Stimulated activated CD4-positive, alpha-beta T cell treated with anti-CD3 and anti-CD28 coated beads, Interleukin-15, amount 100 ng/mL, for 48 hours (primary cell): ENCODE results near the gene EIF4G3.
"Not testable (repeated sequence)": the region's sequence is repeated elsewhere in the genome, so short reads cannot be mapped to it uniquely, and the experiment has no call there.

ENCODE experiments used
- DNase-seq, 2 donors: peaks; one replicate each; pipeline ENCODE4 v3.0.0-alpha.2; 2020; ENCODE audit warnings: low read depth in 2 of 2

The EIF4G3 gene

DNA sequence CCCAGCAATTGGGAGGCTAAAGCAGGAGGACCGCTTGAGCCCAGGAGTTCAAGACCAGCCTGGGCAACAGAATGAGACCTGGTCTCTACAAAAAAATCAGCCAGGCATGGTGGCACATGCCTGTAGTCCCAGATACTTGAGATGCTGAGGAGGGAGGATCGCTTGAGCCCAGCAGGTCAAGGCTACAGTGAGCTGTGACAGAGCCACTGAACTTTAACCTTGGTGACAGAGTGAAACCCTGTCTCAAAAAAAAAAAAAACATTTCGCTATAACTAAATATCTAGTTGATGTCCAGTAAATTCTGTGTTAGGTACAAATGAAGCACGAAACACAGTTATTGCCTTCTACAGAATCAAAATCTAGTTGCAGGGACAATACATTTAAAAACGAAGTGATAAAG, 293.9 kb downstream of the EIF4G3 start:
- no peak for DNase-seq

DNA sequence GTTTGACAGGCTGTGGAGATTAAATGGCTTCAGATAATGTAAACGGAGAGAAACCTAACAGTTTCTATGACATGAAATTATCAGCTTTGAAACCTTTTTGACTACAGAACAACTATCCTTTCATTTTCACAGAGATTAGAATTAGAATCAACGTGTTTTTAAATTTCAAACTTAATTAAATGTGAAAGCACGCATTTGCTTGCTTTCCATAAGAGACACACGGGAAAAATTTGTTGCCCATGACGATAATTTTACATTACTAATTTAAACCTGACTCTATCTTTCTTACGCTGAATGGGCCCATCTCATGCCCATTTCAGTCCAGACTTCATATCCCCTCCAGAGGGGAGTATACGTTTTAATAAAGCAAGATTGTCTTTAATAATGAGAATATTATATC, 297.9 kb downstream of the EIF4G3 start:
- no peak for DNase-seq

DNA sequence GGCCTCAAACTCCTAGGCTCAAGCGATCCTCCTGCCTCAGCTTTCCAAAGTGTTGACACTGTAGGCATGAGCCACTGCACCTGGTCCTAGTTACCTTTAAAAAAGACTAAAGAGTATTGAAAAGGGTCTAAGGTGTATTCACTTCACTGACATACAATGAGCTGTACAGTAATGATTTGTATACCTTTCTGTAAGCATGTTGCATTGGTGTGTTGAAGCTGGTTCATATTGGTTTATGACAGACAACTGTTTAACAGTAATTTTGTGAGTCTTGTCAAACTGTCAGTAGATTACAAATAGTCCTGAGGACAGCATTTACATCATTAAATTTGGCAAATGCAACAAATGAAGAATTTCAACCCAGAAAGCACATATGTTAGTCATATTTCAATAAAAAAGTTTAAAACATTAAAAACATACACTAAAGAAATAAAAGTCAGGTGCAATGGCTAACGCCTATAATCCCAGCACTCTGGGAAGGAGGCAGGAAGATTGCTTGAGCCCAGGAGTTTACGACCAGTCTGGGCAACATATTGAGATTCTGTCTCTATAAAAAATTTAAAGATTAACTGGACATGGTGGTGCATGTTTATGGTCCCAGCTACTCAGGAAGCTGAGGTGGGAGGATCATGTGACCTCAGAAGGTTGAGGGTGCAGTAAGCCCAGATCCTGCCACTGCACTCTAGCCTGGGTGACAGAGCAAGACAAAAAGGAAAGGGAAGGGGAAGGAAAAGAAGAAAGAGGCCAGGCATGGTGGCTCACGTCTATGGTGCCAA, 301.3 kb downstream of the EIF4G3 start:
- no peak for DNase-seq

DNA sequence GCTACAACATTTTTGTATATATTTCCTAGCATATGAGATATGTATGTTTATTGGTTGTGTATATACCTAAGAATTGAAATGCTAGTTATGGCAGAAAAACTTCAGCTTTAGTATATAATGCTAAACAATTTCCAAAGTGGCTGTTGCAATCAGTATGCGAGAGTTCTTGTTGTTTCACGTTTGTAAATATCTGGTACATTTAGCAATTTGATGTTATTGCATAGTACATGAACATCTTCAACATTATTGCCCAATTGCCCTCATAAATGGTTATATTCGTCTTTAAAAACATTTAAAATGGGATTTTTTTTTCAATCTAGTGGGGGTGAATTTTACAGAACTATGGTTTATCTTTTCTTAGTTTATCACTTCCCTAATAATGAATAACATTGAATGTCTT, 303.4 kb downstream of the EIF4G3 start:
- DNase-seq: no peak

DNA sequence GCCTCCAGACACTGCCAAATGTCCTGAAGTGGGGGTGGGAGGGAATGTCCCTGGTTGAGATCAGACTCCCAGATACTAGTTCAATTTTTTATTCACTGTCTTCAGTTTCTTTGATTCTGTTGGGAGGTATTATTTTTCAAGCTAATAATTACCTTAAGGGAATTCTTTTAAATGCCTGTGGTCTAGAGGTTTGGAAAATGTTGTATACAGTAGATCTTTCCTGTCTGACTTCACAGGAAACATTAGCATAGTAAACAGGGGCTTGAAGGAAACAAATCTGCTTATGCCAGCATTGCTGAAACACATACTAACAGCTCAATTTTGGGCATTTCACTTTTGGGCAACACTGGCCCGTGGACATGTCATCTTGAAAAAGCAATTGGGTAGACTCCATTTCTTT, 305.3 kb downstream of the EIF4G3 start:
- DNase-seq: no peak

DNA sequence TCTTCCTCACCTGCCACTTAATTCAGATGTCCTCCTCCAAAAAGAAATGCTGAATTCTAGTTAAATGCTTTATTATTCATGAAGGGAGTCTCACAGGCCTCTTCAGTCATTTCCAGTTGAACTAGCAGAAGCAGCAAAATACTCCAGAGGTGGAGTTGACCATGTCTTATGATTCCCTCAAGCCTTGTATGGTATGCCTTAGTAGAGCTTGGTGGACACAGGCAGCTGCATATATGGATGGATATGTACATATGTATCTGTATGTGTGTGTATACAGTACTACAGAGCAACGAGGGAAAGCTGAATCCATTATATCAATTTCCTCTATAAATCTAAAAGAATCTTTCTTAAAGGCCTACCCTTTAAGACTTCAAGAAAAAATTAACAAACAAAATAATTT, 306.0 kb downstream of the EIF4G3 start:
- no peak for DNase-seq

DNA sequence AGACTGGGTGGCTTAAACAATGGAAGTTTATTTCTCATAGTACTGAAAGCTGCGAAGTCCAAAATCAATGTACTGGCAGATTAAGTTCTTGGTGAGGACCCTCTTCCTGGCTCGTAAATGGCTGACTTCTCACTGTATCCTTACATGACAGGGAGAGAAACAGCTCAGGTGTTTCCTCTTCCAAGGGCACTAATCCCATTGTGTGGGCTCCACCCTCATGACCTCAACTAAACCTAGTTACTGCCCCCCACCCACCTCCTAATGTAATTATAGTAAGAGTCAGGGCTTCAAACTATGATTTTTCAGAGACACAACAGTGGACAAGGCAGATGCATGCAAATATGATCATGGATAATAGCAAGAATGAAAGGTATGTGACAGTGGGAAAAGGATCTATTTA, 308.4 kb downstream of the EIF4G3 start:
- DNase-seq: no peak

DNA sequence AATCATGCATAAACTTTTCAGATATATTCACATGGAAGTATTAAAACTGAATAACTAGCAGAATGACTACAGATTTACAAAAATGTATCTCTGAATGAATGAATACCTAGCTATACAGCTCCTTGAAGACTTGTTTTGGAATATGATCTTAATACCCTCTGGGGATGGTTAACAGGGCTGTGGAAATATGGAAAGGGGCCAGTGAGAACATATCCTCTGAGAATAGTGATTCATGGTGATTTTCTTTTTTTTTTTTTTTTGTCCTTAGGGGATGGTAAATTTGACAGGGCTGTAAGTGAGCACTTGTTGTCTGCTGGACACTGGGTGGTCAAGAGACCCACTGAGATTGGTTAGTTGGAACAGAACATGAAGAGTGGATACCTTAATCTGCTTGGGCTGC, 308.9 kb downstream of the EIF4G3 start:
- DNase-seq: no peak

DNA sequence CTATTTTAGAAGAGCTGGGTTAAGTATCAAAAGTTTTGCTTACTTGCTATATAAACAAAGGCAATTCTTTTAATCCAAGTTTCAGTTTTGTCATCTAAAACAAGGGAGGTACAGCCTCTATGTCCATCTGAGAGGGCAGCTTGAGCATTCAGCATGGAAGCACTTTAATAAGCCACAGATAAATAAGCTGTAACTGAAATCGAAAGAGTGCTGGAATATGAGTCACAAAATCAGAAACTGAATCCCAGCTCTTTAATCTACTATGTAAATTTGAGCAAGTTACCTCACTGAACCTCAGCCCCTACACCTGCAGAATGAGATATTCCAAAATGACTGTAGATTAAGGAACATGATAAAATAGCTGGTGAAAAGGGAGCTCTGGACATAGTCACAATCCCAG, 309.6 kb downstream of the EIF4G3 start:
- DNase-seq: no peak

DNA sequence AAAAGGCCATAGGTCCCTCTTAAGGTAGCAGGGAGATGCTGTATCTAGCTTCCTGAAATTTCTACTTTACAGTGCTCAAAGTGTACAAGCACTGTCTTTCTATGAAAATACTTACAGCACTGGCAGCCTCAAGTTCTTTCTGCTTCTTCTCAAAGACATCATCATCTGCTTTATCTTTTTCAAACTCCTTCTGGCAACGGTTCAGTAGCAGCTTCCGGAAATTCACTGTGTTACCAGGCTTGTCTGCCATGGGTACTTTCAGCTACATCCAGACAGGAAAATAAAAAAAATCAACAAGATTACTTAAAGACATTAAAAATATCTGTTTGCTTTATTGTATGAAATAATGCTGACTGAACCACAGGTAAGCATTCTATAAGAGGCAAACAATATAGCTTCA, 311.7 kb downstream of the EIF4G3 start:
- no peak for DNase-seq

DNA sequence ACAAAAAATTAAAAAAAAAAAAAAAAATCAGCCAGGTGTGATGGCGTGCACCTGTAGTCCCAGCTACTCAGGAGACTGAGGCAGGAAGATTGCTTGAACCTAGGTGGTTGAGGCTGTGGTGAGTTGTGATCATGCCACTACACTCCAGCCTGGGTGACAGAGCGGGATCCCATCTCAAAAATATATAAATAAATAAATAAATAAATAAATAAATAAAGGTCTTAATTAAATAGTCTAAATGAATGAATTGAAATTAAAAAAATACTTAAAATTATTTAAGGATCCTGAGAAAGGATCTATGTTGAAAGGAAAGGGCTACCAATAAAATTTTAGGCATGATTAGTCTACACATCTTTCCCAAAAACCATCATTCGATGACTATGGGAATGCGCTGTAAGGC, 322.2 kb downstream of the EIF4G3 start:
- DNase-seq: no peak

DNA sequence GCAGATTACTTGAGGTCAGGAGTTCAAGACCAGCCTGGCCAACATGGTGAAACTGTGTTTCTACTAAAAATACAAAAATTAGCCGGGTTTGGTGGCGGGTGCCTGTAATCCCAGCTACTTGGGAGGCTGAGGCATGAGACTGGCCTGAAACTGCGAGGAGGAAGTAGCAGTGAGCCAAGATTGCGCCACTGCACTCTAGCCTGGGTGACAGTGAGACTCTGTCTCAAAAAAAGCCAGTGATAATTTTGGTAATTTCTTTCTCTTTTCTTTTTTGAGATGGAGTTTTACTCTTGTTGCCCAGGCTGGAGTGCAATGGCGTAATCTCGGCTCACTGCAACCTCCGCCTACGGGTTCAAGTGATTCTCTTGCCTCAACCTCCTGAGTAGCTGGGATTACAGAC, 324.9 kb downstream of the EIF4G3 start:
- not testable (repeated sequence) for DNase-seq

DNA sequence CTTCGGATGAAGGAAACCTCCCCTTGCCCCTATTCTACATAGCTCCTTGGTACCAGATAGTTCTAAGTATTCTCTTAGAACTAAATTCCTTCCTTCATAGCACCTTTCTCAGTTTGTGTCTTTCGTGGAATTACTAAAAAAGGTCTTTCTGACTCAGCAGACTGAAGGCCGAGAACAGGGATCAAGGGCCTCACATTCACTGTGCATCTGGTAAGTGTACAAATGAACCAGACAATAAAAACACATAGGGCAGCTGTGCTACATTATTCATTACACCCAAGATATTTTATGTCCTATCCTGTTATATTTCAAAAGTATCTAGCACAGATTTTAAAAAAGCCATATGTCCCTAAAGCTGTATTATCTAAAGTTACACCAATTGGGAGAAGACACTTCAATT, 326.7 kb downstream of the EIF4G3 start:
- DNase-seq: no peak

DNA sequence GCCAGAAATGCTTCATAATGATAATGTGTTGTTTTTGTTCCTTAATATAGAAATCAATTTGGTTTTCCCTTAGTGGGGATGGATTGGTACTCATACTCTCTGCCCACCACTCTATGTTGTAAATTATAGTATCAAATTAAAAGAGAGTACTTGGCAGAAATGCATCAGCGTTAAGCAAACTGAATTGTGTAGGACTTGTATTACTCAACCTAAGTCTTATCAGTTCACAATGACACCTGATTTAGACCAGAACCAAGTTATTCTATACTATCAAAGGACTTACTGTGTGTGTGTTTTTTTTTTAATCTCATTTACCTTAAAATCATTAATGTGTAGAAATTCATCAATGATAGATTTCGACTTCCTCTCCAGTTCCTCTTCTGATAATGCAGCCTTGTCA, 327.6 kb downstream of the EIF4G3 start:
- no peak for DNase-seq

DNA sequence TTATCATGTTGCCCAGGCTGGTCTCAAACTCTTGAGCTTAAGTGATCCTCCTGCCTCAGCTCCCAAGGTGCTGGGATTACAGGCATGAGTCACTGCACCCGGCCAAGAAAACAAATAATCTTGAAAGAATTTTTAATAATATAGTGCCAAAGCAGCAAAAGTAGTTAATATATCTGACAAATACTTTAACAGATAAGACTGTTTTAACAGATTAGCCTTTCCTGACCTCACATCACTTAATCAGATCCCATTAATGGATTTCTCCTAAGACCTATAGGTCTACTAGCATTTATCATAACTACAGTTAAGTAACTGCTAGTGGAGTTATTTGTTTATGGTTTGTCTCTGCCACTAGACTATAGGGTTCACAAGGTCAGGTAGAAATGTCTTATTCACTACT, 328.5 kb downstream of the EIF4G3 start:
- DNase-seq: no peak

DNA sequence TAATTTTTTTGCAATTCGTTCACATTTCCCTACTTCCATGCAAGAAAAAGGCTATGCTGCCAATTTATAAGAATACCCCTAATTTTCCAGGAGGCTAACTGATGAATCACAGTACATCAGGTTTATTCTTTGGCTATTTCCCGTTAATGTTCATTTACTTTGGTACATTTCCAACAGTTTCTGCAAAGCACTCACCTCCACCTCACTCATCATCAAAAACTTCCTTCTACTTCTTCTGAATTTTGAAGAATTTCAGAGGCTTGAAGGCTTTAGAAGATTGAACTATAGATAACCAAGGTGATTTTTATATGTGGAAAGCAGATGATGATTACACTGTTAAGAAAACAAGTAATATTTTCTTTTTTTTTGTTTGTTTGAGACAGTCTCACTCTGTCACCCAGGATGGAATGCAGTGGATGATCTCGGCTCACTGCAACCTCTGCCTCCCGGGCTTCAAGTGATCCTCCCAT, 329.1 kb downstream of the EIF4G3 start:
- DNase-seq: no peak

DNA sequence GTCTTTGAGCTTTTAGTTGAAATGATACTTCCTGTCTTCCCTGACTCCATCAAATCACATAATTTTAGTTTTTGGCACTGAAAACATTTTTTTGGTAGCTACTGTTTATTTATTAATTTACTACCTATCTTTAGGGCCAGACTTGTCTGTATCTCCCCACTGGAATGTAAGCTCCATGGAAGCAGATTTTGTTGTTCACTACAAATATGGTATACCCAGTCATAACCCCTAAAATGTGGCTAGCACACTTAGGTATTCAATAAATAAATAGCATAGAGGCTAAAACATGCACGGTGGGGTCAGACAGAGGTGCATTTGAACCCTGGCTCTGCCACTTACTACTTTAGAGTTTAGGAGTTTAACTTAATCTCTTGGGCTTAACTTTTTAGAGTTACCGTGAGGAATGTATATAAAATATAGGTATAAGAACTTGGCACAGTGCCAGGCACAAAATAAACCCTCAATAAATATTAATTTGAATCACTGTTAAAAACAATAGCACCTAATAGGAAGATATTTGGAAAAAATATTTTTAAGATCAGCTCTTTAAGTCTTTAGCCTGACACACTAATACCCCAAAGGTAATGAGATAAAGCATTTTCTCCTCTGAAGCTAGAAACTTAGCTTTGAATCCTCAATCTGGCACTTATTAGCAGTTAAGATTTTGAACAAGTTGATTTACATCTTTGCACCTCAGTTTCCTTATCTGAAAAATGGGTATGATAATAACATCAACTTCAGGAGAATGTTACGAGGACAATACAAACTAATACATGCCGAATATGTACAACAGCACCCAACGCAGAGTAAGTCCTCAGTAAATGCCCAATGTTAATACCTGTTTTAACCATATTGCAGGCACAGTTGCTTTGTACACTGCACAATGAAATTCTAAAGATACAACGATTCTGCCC, 330.0 kb downstream of the EIF4G3 start:
- no peak for DNase-seq

DNA sequence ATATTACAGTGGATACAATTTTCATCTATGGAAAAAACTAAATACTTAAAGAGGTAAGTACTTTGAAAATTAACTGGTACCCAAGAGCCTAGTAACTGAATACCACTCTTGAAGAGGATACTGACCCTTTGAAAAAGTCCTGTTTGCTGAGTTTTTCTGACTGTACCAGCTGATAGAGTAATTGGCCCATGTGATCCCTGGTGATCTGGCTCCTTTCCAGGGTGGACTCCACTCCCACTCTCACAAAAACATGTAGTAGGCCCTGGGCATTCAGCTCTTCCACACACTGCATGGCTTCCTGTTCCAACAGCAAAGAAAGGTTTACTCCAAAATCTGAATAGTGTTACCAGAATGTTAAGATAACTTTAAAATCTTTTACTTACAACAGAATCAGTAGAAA, 336.0 kb downstream of the EIF4G3 start:
- no peak for DNase-seq

DNA sequence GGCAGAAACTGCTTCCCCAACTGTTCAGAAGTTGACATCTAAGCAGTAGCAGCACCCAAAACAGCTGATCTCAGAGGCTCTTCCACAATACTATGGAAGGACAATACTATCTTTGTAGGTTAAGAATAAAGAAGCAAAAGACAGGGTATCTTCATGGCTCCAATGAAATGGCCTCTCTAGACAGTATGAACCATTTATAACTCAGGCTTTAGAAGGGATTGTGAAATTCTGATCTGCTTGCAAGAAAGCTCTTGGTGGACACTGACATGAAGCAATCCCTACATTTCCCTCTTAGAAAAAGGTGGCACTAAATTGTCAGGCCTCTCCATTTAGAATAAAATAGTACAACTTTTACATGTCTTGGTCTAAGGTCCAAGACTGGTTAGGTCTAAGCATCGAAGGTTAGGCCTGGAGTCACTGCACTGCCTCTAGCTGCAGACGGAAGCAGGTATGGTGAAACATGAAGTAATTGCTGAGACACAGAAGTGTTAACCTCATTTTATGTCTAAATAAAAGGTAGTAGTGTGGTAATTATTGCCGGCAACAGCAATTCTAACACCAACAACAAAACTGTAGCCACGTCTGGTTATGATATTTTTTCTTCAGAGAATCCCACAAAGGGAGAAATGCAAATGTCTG, 339.0 kb downstream of the EIF4G3 start:
- no peak for DNase-seq

DNA sequence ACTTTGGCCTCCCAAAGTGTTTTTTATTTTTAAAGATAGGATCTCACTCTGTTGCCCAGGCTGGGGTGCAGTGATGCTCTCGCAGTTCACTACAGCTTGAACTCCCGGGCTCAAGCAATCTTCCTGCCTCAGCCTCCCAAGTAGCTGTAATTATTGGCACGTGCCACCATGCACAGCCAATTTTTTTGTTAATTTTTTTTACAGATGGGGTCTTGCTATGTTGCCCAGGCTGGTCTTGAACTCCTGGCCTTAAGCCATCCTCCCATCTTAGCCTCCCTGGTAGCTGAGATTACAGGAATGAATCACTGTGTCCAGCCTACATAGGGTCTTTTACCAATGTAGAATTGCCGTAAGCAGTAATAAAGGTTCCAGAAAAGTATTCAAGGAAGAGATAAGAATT, 340.5 kb downstream of the EIF4G3 start:
- DNase-seq: no peak

DNA sequence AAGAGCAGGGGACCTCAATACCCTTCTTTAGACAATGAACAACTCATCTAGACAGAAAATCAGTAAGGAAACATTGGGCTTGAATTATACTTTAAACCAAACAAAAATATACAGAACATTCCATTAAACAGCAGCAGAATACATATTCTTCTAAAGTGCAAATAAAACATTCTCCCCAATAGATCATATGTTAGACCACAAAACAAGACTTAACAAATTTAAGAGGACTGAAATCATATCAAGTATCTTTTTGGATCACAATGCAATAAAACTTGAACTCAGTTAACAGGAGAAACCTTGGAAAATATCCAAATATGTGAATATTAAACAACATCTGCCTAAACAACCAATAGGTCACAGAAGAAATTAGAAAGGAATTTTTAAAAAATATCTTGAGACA, 341.9 kb downstream of the EIF4G3 start:
- no peak for DNase-seq

DNA sequence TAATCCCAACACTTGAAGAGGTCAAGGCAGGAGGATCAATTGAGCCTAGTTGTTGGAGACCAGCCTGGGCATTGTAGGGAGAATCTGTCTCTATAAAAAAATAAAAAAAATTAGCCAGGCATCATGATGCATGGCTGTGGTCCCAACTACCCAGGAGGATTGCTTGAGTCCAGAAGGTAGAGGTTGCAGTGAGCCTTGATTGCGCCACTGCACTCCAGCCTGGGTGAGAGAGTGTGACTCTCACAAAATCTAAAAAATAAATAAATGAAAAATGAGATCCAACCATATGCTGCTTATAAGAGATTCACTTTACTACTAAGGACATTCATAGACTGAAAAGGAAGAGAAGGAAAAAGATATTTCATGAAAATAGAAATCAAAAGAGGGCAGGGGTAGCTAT, 342.5 kb downstream of the EIF4G3 start:
- no peak for DNase-seq

DNA sequence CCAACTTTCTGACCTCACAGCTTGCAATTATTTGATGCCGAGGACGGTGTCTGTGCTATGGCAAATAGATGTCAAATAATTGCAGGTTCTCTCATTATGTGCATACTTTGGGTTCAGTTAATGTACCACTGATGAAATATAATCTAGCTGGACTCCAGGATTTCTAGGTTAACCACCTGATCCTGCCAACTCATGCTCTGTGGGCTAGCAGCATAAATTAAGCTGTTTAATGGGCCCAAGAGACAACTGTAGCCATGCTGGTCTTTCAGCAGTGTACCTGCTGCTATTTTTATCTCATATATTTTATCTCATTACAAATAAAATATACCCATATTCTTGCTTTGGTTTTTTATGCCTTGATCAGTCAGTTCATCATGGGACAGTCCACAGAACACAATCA, 346.3 kb downstream of the EIF4G3 start:
- DNase-seq: no peak
